Vagina (tissue), 2 donors: ENCODE results near the gene USP46. TPM values are rescaled to one million over a fixed set of nuclear protein-coding genes. Genes with fewer than 3 reads are reported as not detected.

Experiments used
- DNase-seq, 2 donors: peaks; one replicate each; pipeline ENCODE4 v3.0.0-alpha.2; 2017; ENCODE audit errors: extremely low spot score in 2 of 2
- H3K27ac ChIP-seq: fragments of 200-600 bp; sonication (generic); one replicate; pipeline ENCODE4 v1.5.1; 2019
- H3K27me3 ChIP-seq: fragments of 200-600 bp; sonication (generic); one replicate; pipeline ENCODE4 v1.5.1; 2019
- H3K36me3 ChIP-seq, 2 donors: fragments of 200-600 bp; sonication (generic); one replicate each; pipeline ENCODE4 v1.5.1; 2017 to 2019
- H3K4me1 ChIP-seq: fragments of 200-600 bp; sonication (generic); one replicate; pipeline ENCODE4 v1.5.1; 2019
- H3K4me3 ChIP-seq, 2 donors: fragments of 200-600 bp; sonication (generic); 1 replicate in 1 of 2; 2 replicates in 1 of 2; pipeline ENCODE4 v1.5.1; 2016 to 2019
- H3K9me3 ChIP-seq: fragments of 200-600 bp; sonication (generic); one replicate; pipeline ENCODE4 v1.5.1; 2019
- CTCF ChIP-seq, 3 experiments: fragments of 450-650 bp in 2 of 3; fragments of 200-600 bp in 1 of 3; sonication (generic) in 1 of 3; IDR thresholded peaks; one replicate each; pipeline ENCODE4 v1.5.1; 2017 to 2019; ENCODE audit warnings: antibody characterized with exemption in 3 of 3, mild to moderate bottlenecking in 2 of 3, moderate library complexity in 2 of 3
- POLR2A ChIP-seq, 2 donors: fragments of 450-650 bp; IDR thresholded peaks; one replicate each; pipeline ENCODE4 v1.6.1; 2017; ENCODE audit warnings: antibody characterized with exemption in 2 of 2, mild to moderate bottlenecking in 2 of 2, moderate library complexity in 2 of 2
- POLR2AphosphoS5 ChIP-seq, 2 donors: sonication (generic); formaldehyde crosslinking; IDR thresholded peaks; one replicate each; pipeline ENCODE4 v1.9.0; 2017; ENCODE audit warnings: antibody characterized with exemption in 2 of 2, mild to moderate bottlenecking in 2 of 2, low read depth in 1 of 2; ENCODE audit not compliant: insufficient read depth in 1 of 2
- intact Hi-C: fragments of 100-400 bp; cut with DNase I; formaldehyde crosslinking; loops from one replicate; pipeline ENCODE4 v1.15.1; 2023
- total RNA-seq: library from RNA; depleted of rRNA; stranded (reverse); fragments of >200 nt; gene quantifications from one replicate; pipeline ENCODE4 v1.2.3, GENCODE V29; 2016

The USP46 gene
- total RNA-seq, 1 donor from 2014 or later: 10.6 TPM

DNA sequence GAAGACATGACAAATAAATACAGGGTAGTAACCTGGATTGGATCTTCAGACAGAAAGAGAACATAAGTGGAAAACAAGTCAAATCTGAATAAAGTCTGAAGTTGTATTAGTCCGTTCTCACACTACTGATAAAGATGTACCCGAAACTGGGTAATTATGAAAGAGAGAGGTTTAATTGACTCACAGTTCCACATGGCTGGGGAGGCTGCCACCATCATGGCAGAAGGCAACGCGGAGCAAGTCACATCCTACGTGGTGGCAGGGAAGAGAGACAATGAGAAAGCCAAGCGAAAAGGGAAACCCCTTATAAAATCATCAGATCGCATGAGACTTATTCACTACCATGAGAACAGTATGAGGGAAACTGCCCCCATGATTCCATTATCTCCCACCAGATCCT lies 82.8 kb downstream of the USP46 start:
- Histone ChIP-seq H3K27ac (no peak overlapping the region), H3K4me3 (no peak overlapping the region), H3K4me1 (no peaks in the 10 kb centered on the region), H3K27me3 (no peaks in the 10 kb centered on the region), H3K9me3 (no peaks in the 10 kb centered on the region), H3K36me3 (no peaks in the 10 kb centered on the region)
- intact Hi-C loops: no loop called here
- no peak for TF ChIP-seq POLR2AphosphoS5 (IDR thresholded peaks at IDR 0.05; ENCODE audit: insufficient read depth in 1 of 2, low read depth in 1 of 2)
- TF ChIP-seq CTCF (IDR thresholded peaks at IDR 0.05): no peak
- TF ChIP-seq POLR2A (IDR thresholded peaks at IDR 0.05): no peak
- DNase-seq: no peak

DNA sequence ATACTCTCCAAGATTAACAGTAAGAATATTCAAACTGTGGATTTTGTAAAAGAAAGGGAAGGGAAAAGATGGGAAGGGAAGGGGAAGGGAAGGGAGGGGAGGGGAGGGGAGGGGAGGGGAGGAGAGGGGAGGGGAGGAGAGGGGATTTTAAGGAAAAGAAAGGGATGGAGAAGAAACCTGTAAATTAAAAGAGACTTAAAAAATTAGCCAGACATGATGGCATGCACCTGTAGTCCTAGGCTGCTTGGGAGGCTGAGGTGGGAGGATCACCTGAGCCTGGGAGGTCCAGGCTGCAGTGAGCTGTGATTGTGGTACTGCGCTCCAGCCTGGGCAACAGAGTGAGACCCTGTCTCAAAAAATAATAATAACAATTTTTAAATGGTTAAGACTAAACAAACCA lies 83.7 kb downstream of the USP46 start:
- no peaks in the 10 kb centered on the region for H3K36me3 ChIP-seq
- no peak for TF ChIP-seq CTCF (IDR thresholded peaks at IDR 0.05)
- no peak for TF ChIP-seq POLR2A (IDR thresholded peaks at IDR 0.05)
- TF ChIP-seq POLR2AphosphoS5 (IDR thresholded peaks at IDR 0.05; ENCODE audit: insufficient read depth in 1 of 2, low read depth in 1 of 2): no peak
- H3K4me3 ChIP-seq: no peak overlapping the region
- no peaks in the 10 kb centered on the region for H3K9me3 ChIP-seq
- H3K27ac ChIP-seq: no peak overlapping the region
- intact Hi-C loops: no loop called here
- no peaks in the 10 kb centered on the region for H3K4me1 ChIP-seq
- DNase-seq: no peak
- no peaks in the 10 kb centered on the region for H3K27me3 ChIP-seq

DNA sequence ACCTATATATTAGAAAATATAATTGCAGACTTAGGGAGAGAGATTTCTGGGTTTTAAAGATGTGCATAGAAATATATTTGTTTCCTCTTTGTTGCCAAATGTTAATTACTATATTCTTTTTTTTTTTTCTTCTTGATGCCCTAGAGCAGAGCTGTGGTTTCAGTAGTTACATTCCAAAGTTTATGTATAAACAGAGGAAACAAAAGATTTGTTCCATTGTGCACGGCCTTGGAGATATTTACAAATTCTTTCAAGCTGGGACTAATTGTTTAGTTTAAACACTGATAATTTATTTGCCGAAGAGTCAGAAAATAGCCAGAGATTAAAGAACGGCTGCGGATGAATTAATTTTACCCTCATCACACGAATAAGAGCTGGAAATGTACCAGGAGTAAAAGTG lies 85.1 kb downstream of the USP46 start:
- no peaks in the 10 kb centered on the region for H3K36me3 ChIP-seq
- TF ChIP-seq POLR2A (IDR thresholded peaks at IDR 0.05) (no peak), POLR2AphosphoS5 (IDR thresholded peaks at IDR 0.05; ENCODE audit: insufficient read depth in 1 of 2, low read depth in 1 of 2) (no peak), CTCF (IDR thresholded peaks at IDR 0.05) (no peak)
- no peaks in the 10 kb centered on the region for H3K27me3 ChIP-seq
- DNase-seq: no peak
- H3K4me3 ChIP-seq: no peak overlapping the region
- H3K9me3 ChIP-seq: no peaks in the 10 kb centered on the region
- H3K27ac ChIP-seq: no peak overlapping the region
- no peaks in the 10 kb centered on the region for H3K4me1 ChIP-seq
- intact Hi-C loops: no loop called here

- no peaks in the 10 kb centered on the region for H3K27me3 ChIP-seq
- no peak for DNase-seq
- TF ChIP-seq POLR2A (IDR thresholded peaks at IDR 0.05) (no peak), POLR2AphosphoS5 (IDR thresholded peaks at IDR 0.05; ENCODE audit: insufficient read depth in 1 of 2, low read depth in 1 of 2) (no peak), CTCF (IDR thresholded peaks at IDR 0.05) (no peak)
- H3K27ac ChIP-seq: no peak overlapping the region
- H3K4me1 ChIP-seq: no peaks in the 10 kb centered on the region
- intact Hi-C loops: no loop called here
- H3K9me3 ChIP-seq: no peaks in the 10 kb centered on the region
- H3K4me3 ChIP-seq: no peak overlapping the region
- no peaks in the 10 kb centered on the region for H3K36me3 ChIP-seq
These were observed 85.5 kb downstream of the USP46 start for GRCh38 chr4:52573551-52573950.

DNA sequence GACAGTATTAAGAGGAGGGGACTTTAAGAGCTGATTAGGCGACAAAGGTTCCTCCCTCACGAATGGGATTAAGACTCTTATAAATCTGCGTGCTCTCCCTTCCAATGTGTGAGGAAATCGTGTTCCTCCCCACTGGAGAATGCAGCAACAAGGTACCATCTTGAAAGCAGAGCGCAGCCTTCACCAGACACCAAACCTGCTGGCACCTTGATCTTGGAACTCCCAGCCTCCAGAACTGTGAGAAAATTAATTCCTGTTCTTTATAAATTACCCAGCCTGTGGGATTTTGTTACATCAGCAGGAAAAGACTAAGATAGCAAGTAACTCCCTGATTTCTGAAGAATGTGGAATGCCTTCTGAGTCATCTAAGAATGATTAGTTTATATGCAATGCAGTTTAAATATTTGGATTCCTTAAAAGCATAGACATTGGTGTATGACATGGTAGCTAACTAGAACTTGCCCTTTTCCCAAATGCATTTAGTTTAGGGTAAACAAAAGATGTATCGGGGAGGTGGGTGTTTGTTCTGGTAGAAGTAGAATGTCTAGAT lies 86.1 kb downstream of the USP46 start:
- H3K9me3 ChIP-seq: no peaks in the 10 kb centered on the region
- H3K4me3 ChIP-seq: no peak overlapping the region
- H3K27ac ChIP-seq: no peak overlapping the region
- DNase-seq: no peak
- no peaks in the 10 kb centered on the region for H3K4me1 ChIP-seq
- H3K36me3 ChIP-seq: no peaks in the 10 kb centered on the region
- no peaks in the 10 kb centered on the region for H3K27me3 ChIP-seq
- intact Hi-C loops: no loop called here
- no peak for TF ChIP-seq POLR2A (IDR thresholded peaks at IDR 0.05)
- no peak for TF ChIP-seq CTCF (IDR thresholded peaks at IDR 0.05)
- no peak for TF ChIP-seq POLR2AphosphoS5 (IDR thresholded peaks at IDR 0.05; ENCODE audit: insufficient read depth in 1 of 2, low read depth in 1 of 2)
